Thyroid gland (tissue), 4 donors: Measurements from ENCODE around the gene PCDHB15.
"Not testable (repeated sequence)": the region's sequence is repeated elsewhere in the genome, so short reads cannot be mapped to it uniquely, and the experiment has no call there.

Experiments used
- CTCF ChIP-seq, 6 experiments: fragments of 200-600 bp in 3 of 6; fragments of 450-650 bp in 3 of 6; sonication (generic) in 3 of 6; IDR thresholded peaks; one replicate each; pipeline ENCODE4 v1.5.1; 2016 to 2019; ENCODE audit warnings: antibody characterized with exemption in 6 of 6, mild to moderate bottlenecking in 2 of 6, inconsistent platforms in 1 of 6, moderate library complexity in 1 of 6
- POLR2A ChIP-seq, 2 donors: fragments of 450-650 bp; IDR thresholded peaks; one replicate each; pipeline ENCODE4 v1.6.1; 2017; ENCODE audit warnings: antibody characterized with exemption in 2 of 2, mild to moderate bottlenecking in 2 of 2, moderate library complexity in 1 of 2

- TF ChIP-seq CTCF, POLR2A (IDR thresholded peaks at IDR 0.05): not testable (repeated sequence)
These were observed 44.1 kb upstream of the PCDHB15 start for GRCh38 chr5:141201126-141201525.
